Stomach (tissue), 4 donors: ENCODE data around the gene IRF2BP2.

ENCODE experiments used
- CTCF ChIP-seq, 7 experiments: fragments of 450-650 bp in 4 of 7; fragments of 200-600 bp in 3 of 7; sonication (generic) in 3 of 7; IDR thresholded peaks; one replicate each; pipeline ENCODE4 v1.5.1; 2016 to 2019; ENCODE audit warnings: antibody characterized with exemption in 7 of 7, control low read depth in 2 of 7, mild to moderate bottlenecking in 1 of 7
- POLR2A ChIP-seq, 4 donors: fragments of 450-650 bp; IDR thresholded peaks; one replicate each; pipeline ENCODE4 v1.6.1; 2016; ENCODE audit warnings: antibody characterized with exemption in 4 of 4, control low read depth in 2 of 4, mild to moderate bottlenecking in 1 of 4, moderate library complexity in 1 of 4

- TF ChIP-seq POLR2A (IDR thresholded peaks at IDR 0.05): no peak
- no peak for TF ChIP-seq CTCF (IDR thresholded peaks at IDR 0.05)
These were observed 8.5 kb downstream of the IRF2BP2 start for GRCh38 chr1:234601301-234602017.
